ENCODE measurements around the gene RIPOR3. TPM values are rescaled to one million over a fixed set of nuclear protein-coding genes. Genes with fewer than 3 reads are reported as not detected.
"Not testable (repeated sequence)": the region's sequence is repeated elsewhere in the genome, so short reads cannot be mapped to it uniquely, and the experiment has no call there.

The RIPOR3 gene
- total RNA-seq, 4 donors from 2014 or later = 1.3 to 9.7 (median 3.3) TPM

GRCh38 chr20:50572938-50573777, 118.2 kb downstream of the RIPOR3 start:
- Histone ChIP-seq H3K9me3 (no peaks in the 10 kb centered on the region), H3K27me3 (no peaks in the 10 kb centered on the region), H3K36me3 (peaks cover 9 to 100% (median 14%) of the 10 kb centered on the region in 3 donors), H3K4me1 (peaks cover 10 to 84% (median 12%) of the 10 kb centered on the region in 3 donors), H3K27ac (peak overlapping the region in 2 of 4 donors; percentile 46 to 62), H3K4me3 (no peak overlapping the region)
- TF ChIP-seq, protein P1, sequence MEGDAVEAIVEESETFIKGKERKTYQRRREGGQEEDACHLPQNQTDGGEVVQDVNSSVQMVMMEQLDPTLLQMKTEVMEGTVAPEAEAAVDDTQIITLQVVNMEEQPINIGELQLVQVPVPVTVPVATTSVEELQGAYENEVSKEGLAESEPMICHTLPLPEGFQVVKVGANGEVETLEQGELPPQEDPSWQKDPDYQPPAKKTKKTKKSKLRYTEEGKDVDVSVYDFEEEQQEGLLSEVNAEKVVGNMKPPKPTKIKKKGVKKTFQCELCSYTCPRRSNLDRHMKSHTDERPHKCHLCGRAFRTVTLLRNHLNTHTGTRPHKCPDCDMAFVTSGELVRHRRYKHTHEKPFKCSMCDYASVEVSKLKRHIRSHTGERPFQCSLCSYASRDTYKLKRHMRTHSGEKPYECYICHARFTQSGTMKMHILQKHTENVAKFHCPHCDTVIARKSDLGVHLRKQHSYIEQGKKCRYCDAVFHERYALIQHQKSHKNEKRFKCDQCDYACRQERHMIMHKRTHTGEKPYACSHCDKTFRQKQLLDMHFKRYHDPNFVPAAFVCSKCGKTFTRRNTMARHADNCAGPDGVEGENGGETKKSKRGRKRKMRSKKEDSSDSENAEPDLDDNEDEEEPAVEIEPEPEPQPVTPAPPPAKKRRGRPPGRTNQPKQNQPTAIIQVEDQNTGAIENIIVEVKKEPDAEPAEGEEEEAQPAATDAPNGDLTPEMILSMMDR (IDR thresholded peaks at IDR 0.05) = no peak
- TF ChIP-seq POLR2A (IDR thresholded peaks at IDR 0.05) = no peak
- intact Hi-C loops (cut with DNase I) = no loop called here
- WGBS, 2 donors = 48 to 51% methylated on average over 5 to 6 of the region's 6 CpGs
- DNase-seq = no peak

DNA sequence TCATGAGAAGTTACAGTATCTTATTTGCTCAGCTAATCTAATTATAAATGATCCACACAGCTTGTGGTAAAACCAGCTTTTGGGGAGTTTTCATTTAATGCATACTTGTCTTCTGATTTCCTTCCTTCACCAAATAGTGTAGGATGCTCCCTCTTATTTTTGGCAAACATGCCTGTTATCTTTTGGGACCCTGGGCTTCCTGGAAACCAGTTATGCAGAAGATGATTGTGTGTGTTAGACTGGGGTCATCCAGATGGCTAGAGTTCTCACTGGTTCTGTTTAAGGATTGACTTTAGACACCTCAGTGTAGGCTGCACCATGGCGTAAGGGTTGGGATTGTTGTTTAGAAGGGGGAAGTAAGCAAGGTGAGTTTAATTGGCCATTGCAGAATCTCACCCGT, 119.9 kb downstream of the RIPOR3 start:
- Histone ChIP-seq H3K36me3 (peaks cover 9 to 100% (median 10%) of the 10 kb centered on the region in 3 donors), H3K27me3 (no peaks in the 10 kb centered on the region), H3K27ac (no peak overlapping the region), H3K9me3 (no peaks in the 10 kb centered on the region), H3K4me3 (no peak overlapping the region), H3K4me1 (peaks cover 10 to 79% (median 12%) of the 10 kb centered on the region in 3 donors)
- intact Hi-C loops (cut with DNase I) = no loop called here
- TF ChIP-seq POLR2A (IDR thresholded peaks at IDR 0.05) = no peak
- TF ChIP-seq, protein P1 (IDR thresholded peaks at IDR 0.05) = no peak
- 84 to 94% methylated on average over 2 of the region's 2 CpGs for WGBS, 2 donors
- DNase-seq = no peak

DNA sequence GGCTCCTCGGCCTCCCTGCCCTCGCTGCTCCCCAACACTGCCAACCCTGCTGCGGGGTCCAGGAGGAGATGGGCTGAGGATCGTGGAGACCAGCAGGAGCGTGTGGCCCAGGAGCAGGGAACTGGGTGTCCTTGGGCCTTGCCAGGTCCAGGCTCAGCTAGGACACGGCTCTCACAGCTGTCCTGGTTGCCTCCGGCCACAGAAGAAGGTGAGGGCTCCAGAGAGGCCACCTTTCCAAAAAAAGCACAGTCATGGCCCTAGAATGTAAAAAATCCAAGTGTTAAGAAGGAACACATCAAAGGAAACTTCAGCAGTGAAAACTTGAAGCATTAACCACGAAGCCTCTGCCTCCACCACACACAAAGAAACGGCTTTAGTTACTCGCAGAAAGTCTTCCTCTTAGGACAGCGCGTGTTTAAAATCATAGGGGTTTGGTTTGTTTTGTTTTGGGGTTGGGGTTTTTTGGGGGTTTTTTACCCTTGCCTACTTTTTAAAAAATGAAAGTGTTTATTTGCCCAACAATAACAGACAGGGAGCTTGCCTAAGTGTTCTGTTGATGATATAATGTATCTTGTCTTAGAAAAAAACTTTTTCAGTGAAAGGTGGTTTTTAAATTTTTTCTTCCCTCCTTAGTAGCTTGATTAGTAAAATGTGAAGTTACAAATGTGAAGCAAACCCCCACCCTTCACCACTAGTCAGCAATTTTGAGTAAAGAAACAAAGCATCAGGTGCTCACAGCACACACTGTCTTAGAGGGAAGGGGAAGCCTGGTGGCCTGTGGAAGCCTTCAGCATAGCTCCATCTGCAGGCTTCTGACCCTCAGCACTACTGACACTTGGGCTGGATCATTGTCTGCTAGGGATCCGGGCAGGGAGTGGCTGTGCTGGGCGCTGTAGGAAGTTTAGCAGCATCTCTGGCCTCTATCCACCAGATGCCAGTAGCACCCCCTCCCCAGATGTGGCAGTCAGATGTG, 121.2 kb downstream of the RIPOR3 start:
- no peak for DNase-seq
- Histone ChIP-seq H3K27me3 (no peaks in the 10 kb centered on the region), H3K36me3 (peaks cover 7 to 97% (median 8%) of the 10 kb centered on the region in 3 donors), H3K4me1 (peaks cover 11 to 83% (median 12%) of the 10 kb centered on the region in 3 donors), H3K27ac (no peak overlapping the region), H3K9me3 (no peaks in the 10 kb centered on the region), H3K4me3 (no peak overlapping the region)
- WGBS, 2 donors = 72 to 73% methylated on average over 8 to 10 of the region's 14 CpGs
- no peak for TF ChIP-seq POLR2A (IDR thresholded peaks at IDR 0.05)
- TF ChIP-seq, protein P1 (IDR thresholded peaks at IDR 0.05) = peak in 3 of 6 experiments; percentile 25 to 32 (median 26)
- intact Hi-C loops (cut with DNase I) = no loop called here

GRCh38 chr20:50569487-50569863, 121.9 kb downstream of the RIPOR3 start:
- Histone ChIP-seq H3K36me3 (peaks cover under 1 to 97% (median under 1%) of the 10 kb centered on the region in 3 donors), H3K4me1 (peaks cover 12 to 90% (median 16%) of the 10 kb centered on the region in 3 donors), H3K27ac (peak overlapping the region in 1 of 4 donors; percentile 55)
- DNase-seq; H3K27me3 ChIP-seq; H3K9me3 ChIP-seq; intact Hi-C loops (cut with DNase I); H3K4me3 ChIP-seq: not testable (repeated sequence)
- WGBS, 2 donors = 89 to 96% methylated on average over 5 to 7 of the region's 7 CpGs

DNA sequence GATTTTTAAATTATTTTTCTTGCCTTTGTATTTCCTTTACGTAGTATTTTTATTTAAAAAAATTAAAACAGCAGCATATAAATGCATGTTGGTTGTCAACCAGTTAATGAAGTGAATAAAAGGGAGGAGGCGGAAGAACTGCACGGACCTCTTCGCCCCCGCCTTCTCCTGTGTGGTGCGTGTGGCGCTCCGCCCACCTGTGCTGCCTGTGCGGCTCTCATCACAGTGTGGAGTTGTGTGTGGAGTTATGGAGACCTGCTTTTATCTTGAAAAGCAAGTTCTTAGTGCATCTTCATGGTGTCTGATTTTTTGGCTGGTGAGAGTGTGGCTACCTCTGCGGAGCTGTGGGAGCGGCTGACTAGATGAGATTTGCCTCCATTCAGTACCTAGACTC, 122.8 kb downstream of the RIPOR3 start:
- H3K27me3 ChIP-seq = no peaks in the 10 kb centered on the region
- intact Hi-C loops (cut with DNase I) = no loop called here
- no peak for DNase-seq
- peaks cover 16 to 94% (median 22%) of the 10 kb centered on the region in 3 donors for H3K4me1 ChIP-seq
- no peaks in the 10 kb centered on the region for H3K9me3 ChIP-seq
- H3K4me3 ChIP-seq = no peak overlapping the region
- WGBS, 2 donors = 61 to 78% methylated on average over 11 of the region's 11 CpGs
- TF ChIP-seq, protein P1 (IDR thresholded peaks at IDR 0.05) = no peak
- TF ChIP-seq POLR2A (IDR thresholded peaks at IDR 0.05) = no peak
- H3K27ac ChIP-seq = peak overlapping the region in 2 of 4 donors; percentile 50 to 55
- peaks cover 0 to 90% (median 0%) of the 10 kb centered on the region in 3 donors for H3K36me3 ChIP-seq
